Suprapubic skin (tissue), 3 donors: Measurements from ENCODE around the gene KCTD17.

Experiments
- POLR2A ChIP-seq, 2 donors: fragments of 450-650 bp; IDR thresholded peaks; one replicate each; pipeline ENCODE4 v1.6.1; 2017; ENCODE audit warnings: antibody characterized with exemption in 2 of 2, mild to moderate bottlenecking in 2 of 2, moderate library complexity in 2 of 2
- TF ChIP-seq, protein P1 (sequence below), 2 donors: fragments of 200-600 bp in 1 of 2; fragments of 450-650 bp in 1 of 2; sonication (generic) in 1 of 2; IDR thresholded peaks; one replicate each; pipeline ENCODE4 v1.5.1; 2016 to 2019; ENCODE audit warnings: antibody characterized with exemption in 2 of 2, mild to moderate bottlenecking in 1 of 2, moderate library complexity in 1 of 2

DNA sequence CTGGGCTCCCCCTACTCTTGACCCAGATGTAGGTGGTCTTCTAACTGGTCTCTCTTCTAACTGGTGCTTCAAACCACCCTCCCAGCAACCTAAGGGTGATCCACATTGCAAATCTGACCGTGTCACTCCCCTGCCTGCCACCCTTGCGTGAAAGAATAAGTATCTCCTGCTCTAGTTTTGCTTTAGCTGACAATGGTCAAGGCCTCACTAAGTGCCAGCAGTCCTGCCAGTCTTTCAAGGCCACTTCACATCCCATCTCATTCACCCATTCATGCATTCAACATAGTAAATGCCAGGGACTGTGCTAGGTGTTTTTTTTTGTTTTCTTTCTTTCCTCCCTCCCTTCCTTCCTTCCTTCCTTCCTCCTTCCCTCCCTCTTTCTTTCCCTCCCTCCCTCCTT, 2.3 kb upstream of the KCTD17 start:
- TF ChIP-seq, protein P1, sequence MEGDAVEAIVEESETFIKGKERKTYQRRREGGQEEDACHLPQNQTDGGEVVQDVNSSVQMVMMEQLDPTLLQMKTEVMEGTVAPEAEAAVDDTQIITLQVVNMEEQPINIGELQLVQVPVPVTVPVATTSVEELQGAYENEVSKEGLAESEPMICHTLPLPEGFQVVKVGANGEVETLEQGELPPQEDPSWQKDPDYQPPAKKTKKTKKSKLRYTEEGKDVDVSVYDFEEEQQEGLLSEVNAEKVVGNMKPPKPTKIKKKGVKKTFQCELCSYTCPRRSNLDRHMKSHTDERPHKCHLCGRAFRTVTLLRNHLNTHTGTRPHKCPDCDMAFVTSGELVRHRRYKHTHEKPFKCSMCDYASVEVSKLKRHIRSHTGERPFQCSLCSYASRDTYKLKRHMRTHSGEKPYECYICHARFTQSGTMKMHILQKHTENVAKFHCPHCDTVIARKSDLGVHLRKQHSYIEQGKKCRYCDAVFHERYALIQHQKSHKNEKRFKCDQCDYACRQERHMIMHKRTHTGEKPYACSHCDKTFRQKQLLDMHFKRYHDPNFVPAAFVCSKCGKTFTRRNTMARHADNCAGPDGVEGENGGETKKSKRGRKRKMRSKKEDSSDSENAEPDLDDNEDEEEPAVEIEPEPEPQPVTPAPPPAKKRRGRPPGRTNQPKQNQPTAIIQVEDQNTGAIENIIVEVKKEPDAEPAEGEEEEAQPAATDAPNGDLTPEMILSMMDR (IDR thresholded peaks at IDR 0.05), result no peak
- TF ChIP-seq POLR2A (IDR thresholded peaks at IDR 0.05), result no peak
